Measurements from ENCODE around the gene HOXC9.

HOXC9 gene

DNA sequence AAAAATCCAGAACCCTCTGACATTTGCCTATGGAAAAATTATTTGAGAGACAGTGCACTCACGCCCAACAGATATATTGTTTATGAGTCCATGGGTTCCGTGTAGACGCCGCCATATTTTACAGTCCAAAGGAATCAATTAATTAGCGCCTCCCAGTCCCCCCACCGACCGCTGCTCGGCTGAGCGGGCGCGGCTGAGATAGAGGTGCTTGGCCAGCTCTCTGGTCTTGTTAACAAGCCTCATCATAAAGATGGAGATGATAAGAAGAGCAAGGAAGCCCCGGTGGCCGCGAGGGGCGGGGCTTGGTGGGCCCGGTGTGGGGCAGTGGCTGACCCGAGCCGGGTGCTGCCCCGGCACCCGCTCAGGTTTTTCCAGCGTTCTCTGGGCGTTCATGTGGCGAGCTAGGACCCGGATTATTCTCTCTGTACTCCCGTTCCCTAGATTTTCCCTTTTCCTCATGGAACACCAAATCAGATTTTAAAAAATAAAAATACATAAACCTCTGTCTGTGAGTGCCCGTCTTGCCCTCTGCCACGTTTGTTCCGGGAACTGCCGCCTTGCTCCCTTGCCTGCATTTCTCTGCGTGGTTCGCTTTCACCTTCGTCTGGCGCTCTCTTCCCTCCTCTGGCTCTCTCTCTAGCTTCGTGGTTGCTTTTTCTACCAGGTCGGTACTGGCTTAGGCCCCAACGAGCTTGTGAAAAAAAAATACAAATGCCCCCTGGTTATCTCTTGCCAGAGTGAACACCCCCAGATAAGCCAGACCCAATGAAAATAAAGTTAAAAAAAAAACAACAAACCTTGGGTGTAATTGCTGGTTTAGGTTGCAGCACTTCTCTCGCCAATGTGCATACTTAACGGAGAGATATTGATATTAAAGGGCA lies 36.3 kb upstream of the HOXC9 start:
- no peak for DNase-seq (ENCODE audit: low read depth in 2 of 2)

DNA sequence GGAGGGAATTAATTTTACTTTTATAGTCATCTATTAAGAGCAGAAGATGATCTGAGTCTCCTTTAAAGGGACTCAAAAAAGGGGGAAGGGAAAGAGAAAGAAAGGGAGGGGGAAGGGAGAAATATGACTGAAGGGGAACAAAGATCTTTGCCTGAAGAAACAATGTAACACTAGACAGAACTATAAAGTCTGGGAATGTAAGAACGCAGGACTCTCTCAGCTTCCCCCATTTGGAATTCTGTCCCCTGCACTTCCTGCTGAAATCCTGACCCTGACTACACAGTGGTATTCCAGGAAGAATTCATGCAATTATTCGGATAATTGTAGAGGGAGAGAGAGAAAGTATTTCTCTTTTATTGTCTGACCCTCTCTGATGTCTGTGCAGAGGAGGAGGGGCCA lies 35.6 kb upstream of the HOXC9 start:
- no peak for DNase-seq (ENCODE audit: low read depth in 2 of 2)

DNA sequence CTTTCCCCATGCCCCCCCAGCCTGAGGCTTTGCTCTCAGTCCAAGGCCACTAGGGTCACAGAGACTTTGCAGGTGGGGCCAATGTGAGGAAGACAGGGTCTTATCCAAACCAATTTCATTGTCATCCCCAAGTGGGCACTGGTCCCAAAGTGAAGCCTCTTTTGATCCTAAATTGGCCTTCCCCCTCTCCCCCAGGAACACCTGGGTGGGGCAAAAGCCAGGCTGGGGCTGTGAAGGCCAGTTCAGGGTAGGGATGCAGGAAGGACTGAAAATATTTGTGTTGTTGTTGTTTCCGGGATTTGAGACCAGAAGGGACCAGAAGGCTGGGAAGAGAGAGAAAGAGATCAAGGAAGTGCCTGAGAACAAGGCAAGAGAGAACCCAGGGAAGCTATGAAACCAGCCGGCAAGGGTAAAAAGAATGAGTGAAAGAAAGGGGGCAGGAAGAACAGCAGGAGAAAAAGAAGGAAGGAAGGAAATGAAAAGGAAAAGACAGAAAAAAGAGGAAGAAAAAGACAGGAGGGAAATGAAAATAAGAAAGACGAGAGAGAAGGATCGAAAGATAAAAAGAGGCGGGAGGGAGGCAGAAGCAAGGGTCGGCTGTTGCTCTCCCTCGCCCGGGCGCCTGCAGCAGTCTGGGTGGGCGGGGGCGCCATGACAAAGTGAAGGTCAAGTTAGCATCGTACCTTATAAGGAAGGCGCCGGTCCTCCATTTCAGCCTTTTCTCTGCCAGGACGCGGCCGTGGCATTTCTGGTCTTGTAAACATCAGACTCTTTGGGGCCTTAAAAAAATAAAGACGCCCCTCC lies 34.5 kb upstream of the HOXC9 start:
- no peak for DNase-seq (ENCODE audit: low read depth in 2 of 2)

DNA sequence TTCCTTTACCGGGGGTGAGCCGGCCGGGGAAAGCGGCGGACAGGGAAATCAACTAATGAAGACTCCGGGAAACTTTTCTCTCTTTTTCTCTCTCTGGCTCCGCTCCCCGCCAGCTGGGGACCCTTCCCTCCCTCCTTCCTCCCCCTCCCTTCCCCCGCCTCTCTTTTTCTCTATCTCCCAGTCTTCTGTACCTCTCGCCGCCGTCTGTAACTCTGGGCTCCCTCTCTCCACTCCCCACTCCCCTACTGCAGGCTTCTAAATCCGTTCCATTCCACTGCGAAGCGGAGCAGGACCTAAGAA lies 33.9 kb upstream of the HOXC9 start:
- no peak for DNase-seq (ENCODE audit: low read depth in 2 of 2)

DNA sequence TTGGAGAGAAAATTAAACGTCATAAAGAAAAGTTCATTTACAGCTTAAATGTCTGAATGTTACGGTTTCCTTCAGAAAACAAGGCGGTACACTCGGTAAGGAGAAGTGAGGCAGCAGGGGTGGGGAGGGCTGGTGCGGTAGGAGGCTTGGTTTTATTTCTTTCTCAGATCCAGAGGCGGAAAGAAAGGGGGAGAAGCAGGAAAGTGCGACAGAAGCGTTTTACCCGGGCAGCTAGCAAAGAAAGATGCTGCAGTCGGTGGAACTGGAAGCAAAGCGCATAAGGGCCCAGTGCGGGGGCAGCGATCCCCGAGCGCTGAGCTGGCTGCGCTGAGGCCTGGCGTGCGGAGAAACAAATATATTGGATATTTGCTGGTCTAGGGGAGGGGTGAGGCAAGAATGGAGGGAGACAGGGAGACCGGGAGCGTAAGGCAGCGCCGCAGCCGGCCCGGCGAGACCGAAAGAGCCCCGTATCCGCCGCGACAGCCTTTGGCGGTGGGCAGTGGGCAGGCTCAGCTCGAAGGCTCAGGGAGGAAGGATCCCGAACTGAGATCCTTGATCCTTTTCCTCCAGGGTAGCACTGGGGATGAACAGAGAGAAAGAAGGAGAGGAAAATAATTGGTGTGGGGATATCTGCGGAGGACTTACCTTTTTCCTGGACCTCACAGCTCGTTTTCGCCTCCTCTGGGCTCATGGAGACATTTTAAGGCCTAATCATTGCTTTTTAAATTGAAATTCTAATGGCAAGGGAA lies 33.4 kb upstream of the HOXC9 start:
- no peak for DNase-seq (ENCODE audit: low read depth in 2 of 2)

DNA sequence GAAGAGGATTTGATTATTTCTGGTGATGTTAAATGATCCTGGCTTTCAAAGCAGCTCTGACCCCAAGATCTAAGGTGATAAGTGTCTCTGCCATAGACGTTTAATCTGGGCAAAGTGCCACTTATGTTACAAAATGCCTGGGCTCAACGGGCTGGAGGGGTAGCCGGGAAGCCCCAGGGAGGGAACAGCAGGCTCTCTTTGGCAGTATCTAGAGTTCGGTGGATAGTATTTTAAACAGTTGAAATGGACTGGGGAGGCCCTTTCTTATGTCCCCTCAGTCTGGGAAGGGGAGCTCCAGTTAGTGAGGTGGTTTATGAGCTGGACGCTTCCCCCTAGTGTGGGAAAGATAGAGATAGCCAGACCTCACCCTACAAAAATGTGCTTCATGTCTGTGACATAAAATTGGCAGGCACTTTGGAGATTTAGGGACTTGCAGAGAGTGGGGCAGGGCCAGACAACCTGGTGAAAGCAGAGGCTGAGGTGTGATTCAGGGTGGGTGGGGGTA lies 32.5 kb upstream of the HOXC9 start:
- DNase-seq (ENCODE audit: low read depth in 2 of 2): no peak

DNA sequence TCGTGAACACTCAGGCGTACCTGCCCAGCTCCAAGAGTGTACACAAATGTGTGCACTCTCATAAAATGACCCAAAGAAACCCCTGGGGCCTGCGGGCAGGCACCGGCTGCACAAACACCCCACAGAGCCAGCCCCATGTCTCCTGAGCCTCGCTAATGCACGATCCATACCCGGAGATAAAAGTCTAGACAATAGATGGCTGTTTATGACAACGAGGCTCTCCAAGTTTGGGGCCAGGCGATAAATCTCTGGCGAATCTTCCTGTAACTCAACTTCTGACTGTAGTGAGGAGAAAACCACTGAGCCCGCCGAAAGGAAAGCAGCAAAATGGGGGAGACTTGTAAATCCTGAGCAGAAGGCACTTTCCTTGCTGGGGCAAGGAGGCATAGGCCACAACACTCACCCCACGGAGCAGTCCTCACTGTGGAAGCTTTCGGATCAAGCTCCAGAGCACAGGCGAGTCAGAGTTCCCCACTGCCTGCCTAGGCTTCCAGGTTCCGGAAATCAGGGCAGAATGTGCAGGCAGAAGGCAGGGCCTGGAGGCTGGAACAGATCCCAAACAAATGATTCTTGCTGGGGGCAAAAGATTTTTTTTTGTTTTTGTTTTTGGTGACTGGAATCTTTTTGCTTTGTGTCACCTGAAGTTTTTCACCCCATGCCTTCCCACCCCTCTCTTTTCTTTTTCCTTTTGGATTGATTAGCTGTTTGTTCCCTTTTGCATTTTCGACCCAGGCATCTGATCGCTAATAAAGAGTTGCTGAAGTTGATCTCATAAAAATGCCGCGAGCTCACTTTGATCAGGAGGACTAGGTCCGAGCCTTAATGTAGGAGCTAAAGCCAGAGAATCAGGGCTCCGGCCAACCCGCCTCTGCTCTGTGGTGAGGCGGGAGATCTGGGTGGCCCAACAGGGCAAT lies 31.5 kb upstream of the HOXC9 start:
- no peak for DNase-seq (ENCODE audit: low read depth in 2 of 2)

DNA sequence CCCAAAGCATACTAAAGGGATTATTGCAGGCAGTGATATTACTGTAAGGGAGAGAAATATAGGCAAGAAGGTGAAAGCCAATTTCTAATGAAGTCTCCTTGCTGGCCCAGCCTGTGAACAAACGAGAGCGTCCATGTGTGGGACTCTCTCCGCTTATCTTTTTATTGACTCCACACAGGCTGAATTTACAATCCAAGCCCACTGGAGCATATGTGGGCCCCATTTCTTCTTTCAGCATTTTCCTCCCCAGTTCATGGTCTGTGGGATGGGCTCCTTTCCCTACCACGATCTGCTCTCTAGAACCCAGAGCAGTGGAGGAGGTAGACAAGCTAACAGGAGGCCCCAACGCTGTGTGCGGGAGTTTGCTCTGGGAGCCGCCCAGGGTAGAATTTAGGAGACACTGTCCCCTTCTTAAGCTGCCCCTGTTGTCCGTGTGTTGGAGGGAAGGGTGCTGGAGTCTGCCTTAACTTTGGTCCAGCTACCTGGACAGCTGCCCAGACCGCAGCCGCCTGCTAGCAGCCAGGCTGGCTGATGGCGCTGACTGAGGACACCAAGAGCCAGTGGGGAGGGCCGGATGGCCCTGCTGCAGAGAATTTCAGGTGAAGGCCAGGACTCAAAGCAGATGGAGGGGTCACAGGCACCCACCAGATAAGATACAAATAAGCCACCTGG lies 30.2 kb upstream of the HOXC9 start:
- DNase-seq (ENCODE audit: low read depth in 2 of 2): no peak

DNA sequence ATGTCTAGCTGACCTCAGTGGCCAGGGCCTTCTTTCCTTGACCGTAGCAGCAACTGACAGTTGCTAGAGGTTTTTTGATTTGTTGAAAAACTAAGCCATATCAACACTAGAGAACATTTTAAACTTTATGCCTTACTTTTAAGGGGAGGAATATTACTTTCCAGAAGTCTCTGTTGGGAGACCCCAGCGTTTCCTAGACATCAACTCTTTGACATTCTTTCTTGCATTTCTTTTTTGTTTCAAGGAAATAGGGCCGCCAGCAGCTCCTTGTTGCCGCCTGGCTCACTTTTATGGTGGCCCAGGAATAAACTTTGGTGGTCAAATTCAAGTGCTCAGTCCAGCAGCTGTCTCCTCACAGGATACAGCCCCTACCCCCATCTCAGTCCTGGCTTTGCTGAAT lies 29.5 kb upstream of the HOXC9 start:
- no peak for DNase-seq (ENCODE audit: low read depth in 2 of 2)

DNA sequence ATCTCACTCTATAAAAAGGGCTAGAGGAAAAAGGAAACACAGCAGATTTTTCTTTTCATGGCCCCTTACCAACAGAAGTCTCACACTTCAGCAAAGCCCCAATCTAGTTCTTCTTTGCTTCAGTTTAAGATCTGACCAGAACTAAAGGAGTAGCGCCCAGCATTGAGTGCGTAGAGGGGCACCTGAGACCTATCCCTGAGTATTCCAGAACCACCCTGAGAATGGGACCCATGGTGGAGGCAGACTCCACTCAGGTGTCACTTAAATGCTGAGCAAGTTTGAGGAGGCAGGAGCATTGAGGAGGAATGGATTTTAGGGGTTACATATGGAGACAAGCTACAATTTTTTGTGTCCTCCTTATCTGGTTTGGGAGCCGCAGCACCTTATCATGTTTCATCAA lies 28.8 kb upstream of the HOXC9 start:
- DNase-seq (ENCODE audit: low read depth in 2 of 2): no peak

DNA sequence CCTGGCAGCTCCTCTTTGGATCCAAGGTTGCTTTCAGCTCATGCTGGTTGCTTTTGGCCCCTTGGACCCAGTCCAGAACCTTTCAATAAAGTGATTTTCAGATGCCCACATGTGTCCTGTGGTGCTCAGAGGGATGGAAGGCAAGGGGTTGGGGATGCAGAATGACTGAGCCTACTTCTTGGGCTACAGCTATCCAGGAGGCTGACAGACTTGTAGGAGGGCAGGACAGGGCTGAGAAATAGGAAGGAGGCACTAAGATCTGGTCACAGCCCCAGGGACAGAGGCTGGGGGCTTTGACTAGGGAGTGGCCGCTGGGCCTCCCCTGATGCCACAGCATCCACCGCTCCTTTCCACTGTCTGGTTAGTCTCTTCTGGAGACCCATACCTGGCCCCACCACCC lies 28.3 kb upstream of the HOXC9 start:
- DNase-seq (ENCODE audit: low read depth in 2 of 2): no peak

DNA sequence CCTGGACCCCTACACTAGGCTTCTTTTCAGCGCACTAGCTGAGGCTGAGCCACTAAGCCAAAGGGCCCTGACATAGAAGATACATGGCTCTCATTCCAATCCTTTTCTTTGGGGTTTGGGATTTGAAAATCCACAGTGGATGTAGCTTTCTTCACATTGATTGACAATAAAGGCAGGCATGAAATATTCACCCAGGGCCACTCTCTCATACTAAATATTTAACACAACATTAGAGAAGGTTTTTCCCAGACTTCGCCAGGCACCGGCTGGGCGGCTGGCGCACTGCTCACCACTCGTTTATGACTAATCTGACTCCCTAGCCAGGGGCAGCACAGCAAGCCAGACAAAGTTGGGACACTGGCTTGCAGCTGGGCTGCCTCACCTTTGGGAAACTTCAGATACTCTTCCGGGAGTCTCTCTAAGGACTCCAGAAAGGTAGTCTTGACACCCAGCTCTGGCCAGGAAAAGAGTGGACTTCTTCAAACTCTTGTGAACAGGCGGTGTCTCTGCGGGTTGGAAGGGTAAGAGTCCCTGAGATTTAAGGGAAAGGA lies 27.7 kb upstream of the HOXC9 start:
- DNase-seq (ENCODE audit: low read depth in 2 of 2): no peak

DNA sequence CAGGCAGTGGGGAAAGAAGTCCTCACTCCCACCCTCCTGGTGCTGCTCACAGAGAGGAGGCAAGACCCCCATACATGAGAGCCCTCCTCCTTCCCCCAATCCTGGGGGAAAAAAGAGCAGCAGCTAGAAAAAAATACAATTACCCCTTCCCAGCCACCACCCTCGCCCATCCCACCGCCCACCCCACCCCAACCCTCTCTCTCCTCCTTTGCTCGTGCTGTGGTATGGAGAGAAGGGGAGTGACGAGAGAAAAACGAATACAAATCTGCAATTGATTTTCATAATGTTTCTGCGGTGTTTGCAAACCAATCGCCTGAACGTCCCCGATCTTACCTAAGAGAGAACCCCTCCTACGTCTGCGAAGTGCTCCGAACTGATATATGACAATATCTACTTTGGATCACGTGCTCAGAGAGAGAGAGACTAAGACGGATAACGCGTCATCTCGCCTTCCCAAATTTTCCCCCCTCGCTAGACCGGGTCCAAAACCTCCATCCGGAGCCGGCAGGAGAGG lies 27.2 kb upstream of the HOXC9 start, which contains the start of gene HOXC11:
HOXC11 (plus strand) TSS at position 405 of the 514 bp plus-strand sequence. CDS start 116 bp downstream, outside the sequence.
- no peak for DNase-seq (ENCODE audit: low read depth in 2 of 2)

DNA sequence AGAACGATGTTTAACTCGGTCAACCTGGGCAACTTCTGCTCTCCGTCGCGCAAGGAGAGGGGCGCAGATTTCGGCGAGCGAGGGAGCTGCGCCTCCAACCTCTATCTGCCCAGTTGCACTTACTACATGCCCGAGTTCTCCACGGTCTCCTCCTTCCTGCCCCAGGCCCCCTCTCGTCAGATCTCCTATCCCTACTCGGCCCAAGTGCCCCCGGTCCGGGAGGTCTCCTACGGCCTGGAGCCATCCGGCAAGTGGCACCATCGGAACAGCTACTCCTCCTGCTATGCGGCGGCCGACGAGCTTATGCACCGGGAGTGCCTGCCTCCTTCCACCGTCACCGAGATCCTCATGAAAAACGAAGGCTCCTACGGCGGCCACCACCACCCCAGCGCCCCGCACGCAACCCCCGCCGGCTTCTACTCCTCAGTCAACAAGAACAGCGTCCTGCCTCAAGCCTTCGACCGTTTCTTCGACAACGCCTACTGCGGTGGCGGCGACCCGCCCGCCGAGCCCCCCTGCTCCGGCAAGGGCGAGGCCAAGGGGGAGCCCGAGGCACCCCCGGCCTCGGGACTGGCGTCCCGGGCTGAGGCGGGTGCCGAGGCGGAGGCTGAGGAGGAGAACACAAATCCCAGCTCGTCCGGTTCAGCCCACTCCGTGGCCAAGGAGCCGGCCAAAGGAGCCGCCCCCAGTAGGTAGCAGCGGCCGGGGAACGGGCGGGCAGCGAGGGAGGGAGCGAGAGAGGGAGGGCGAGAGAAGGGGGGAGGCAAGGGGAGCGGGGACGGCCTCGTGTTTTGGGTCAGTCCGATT lies 26.5 kb upstream of the HOXC9 start:
- DNase-seq (ENCODE audit: low read depth in 2 of 2): no peak

DNA sequence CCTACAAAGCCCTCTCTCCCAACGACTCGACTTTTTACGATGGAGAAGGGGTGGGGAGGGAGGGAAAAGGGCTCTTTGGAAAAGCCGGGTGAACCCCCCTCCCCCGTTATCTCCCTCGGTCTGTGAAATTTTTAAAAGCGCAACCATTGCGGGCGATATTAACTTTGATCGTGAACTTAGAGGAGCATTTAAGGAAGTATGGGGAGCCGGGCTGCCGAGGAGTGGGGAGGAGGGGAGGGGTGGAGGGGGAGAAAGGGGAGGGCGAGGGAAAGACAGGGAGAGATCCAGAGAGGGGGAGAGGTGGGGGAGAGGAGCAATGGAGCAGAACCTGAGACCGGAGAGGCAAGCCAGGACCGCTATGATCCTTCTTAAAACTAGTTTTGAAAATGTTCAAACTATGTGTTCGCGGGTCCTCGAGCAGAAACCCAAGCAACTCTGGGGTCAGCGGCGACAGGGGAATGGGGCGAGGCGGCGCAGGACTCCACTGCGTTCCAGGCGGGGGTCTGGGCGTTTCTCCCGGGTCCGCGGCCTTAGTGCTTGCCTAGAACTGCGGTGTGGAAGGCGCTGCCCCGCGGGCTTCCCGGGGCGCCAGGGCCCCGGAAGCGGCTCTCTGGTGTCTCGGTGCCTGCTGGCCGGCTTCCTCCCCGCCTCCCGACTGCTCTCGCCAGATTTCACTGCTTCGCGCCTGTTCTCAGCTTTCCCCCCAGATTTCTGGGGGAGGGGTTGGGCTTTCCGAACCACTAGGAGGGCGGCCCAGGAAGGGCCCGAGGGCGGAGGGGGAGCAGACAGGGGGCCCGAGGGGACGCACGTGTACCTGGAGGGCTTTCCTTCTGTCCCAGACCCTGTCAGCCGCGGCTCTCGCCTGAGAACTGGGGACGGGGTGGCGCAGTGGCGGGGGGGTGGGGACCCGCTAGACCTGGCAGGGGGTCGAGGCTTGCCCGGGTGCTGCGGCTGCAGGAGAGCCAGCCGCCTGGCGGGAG lies 25.6 kb upstream of the HOXC9 start, which contains the start of gene HOTAIR:
HOTAIR (minus strand) TSS at position 871 of the 980 bp plus-strand sequence.
- no peak for DNase-seq (ENCODE audit: low read depth in 2 of 2)

DNA sequence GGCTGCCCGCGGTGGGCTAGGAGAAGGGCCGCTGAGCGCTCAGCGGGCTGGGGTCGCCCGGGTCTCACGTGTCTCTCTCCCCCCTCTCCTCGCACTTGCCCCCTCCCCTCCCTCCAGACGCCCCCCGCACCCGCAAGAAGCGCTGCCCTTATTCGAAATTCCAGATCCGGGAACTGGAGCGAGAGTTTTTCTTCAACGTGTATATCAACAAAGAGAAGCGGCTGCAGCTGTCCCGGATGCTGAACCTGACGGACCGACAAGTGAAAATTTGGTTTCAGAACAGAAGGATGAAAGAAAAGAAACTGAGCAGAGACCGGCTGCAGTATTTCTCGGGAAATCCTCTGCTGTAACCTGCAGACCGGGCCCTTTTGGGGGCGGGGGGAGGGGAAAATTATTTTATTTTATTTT lies 24.9 kb upstream of the HOXC9 start:
- DNase-seq (ENCODE audit: low read depth in 2 of 2): no peak

DNA sequence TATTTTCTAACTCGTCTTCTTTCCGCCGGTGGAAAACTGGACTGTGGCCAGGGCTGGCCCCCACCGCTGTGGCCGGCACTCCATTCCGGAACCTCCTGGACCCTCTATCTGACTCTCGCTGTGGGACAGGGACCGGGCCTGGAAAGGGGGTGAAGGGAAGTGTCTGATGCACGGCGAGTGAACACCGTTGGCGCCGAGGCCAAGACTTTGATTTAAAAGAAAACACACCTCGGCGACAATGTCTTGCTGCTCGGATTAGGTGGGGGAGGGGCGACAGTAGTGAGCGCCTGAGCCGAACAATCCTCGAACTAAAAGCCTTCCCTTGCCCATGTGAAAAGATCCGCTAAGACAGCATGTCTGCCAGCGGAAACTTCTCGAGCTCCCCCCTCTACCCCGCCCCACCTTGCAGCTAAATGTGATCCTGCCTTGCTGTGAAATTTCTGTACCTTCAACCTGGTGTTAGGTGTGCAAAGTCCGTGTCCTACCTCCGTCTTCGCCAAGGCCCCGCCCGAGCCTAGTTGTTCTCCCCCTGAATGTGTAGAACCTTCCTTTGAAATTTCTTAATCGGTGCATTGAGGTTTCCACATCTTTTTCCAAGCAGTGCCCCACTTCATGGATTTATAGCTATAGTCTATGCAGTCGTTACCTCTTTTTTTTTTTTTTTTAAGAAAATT lies 24.3 kb upstream of the HOXC9 start:
- no peak for DNase-seq (ENCODE audit: low read depth in 2 of 2)

Measured in fibroblast of skin of left biceps (primary cell).